BJ (cell line): ENCODE results near the gene PRPF19. TPM values are rescaled to one million over a fixed set of nuclear protein-coding genes. Genes with fewer than 3 reads are reported as not detected.

ENCODE experiments used
- CTCF ChIA-PET: fragments of 350-600 bp; formaldehyde crosslinking; extraction: SDS; loops from one replicate; lab custom pipeline; 2021; ENCODE audit warnings: antibody characterized with exemption, inconsistent platforms; lab: Yijun Ruan, JAX
- POLR2A ChIA-PET: fragments of 300-600 bp; sonication (Branson Sonifier 250); formaldehyde crosslinking; extraction: SDS; loops from one replicate; lab custom pipeline; 2021; ENCODE audit warnings: antibody characterized with exemption; lab: Charles Lee
- DNase-seq: peaks from one replicate; pipeline ENCODE4 v3.0.0-alpha.2; 2011; ENCODE audit warnings: low read depth
- H3K27me3 ChIP-seq: 2 replicates; pipeline ENCODE4 v1.6.0; 2011; ENCODE audit warnings: low read length; ENCODE audit not compliant: control insufficient read depth, insufficient read depth
- H3K36me3 ChIP-seq: 2 replicates; pipeline ENCODE4 v1.5.1; 2011; ENCODE audit warnings: low read length; ENCODE audit not compliant: control insufficient read depth, insufficient read depth
- H3K4me3 ChIP-seq: 2 replicates; pipeline ENCODE4 v1.5.1; 2011; ENCODE audit warnings: low read depth, mild to moderate bottlenecking, control low read depth, low read length
- polyA plus RNA-seq: library from polyadenylated mRNA; depleted of rRNA; stranded (reverse); fragments of >200 nt; gene quantifications from 2 replicates; pipeline ENCODE4 v1.2.3, GENCODE V29; 2011
- TF ChIP-seq, protein P1 (sequence below): IDR thresholded peaks from 2 replicates; pipeline ENCODE4 v1.5.1; 2011; ENCODE audit warnings: low read depth, mild to moderate bottlenecking, control low read depth, inconsistent platforms, low read length, moderate library complexity; ENCODE audit not compliant: insufficient read depth

The PRPF19 gene
- polyA plus RNA-seq, 1 experiment, result 48.6 TPM

GRCh38 chr11:60938500-60938899 is 32.1 kb upstream of the PRPF19 start:
- CTCF ChIA-PET, result no interaction called here
- TF ChIP-seq, protein P1, sequence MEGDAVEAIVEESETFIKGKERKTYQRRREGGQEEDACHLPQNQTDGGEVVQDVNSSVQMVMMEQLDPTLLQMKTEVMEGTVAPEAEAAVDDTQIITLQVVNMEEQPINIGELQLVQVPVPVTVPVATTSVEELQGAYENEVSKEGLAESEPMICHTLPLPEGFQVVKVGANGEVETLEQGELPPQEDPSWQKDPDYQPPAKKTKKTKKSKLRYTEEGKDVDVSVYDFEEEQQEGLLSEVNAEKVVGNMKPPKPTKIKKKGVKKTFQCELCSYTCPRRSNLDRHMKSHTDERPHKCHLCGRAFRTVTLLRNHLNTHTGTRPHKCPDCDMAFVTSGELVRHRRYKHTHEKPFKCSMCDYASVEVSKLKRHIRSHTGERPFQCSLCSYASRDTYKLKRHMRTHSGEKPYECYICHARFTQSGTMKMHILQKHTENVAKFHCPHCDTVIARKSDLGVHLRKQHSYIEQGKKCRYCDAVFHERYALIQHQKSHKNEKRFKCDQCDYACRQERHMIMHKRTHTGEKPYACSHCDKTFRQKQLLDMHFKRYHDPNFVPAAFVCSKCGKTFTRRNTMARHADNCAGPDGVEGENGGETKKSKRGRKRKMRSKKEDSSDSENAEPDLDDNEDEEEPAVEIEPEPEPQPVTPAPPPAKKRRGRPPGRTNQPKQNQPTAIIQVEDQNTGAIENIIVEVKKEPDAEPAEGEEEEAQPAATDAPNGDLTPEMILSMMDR, result no peak
- peaks cover 9% of the 10 kb centered on the region for H3K36me3 ChIP-seq
- H3K4me3 ChIP-seq, result no peak overlapping the region
- POLR2A ChIA-PET, result no interaction called here
- no peaks in the 10 kb centered on the region for H3K27me3 ChIP-seq
- no peak for DNase-seq

DNA sequence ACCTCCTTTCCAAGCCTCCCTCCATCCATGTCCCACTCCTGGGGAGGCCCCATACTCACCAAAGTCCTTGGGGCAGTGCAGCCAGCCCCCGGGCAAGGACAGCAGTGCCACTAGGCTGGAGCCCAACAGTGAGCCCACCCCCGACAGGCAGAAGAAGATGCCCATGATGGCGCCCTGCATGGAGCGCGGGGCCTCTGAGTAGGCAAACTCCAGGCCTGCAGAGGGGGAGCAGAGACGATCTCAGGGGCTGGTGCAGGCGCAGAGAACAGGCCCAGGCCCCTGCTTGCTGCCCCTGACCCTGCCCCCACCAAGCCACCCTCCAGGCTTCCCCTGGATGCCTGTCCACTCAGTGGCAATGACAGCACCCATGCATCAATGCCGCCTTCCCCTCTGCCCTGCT is 31.4 kb upstream of the PRPF19 start:
- Histone ChIP-seq H3K4me3 (no peak overlapping the region), H3K27me3 (no peaks in the 10 kb centered on the region), H3K36me3 (peaks cover 9% of the 10 kb centered on the region)
- TF ChIP-seq, protein P1, result no peak
- POLR2A ChIA-PET, result no interaction called here
- CTCF ChIA-PET, result interaction anchor here (0.9 kb wide), 1 partner anchor 12 kb away, joined by 3 read pairs; no protein-coding TSS in a partner anchor
- DNase-seq, result no peak

- TF ChIP-seq, protein P1, result no peak
- ChIA-PET CTCF (interaction anchor here (0.9 kb wide), 1 partner anchor 12 kb away, joined by 3 read pairs; no protein-coding TSS in a partner anchor), POLR2A (no interaction called here)
- no peak overlapping the region for H3K4me3 ChIP-seq
- no peaks in the 10 kb centered on the region for H3K27me3 ChIP-seq
- peaks cover 7% of the 10 kb centered on the region for H3K36me3 ChIP-seq
- no peak for DNase-seq
Measured at GRCh38 chr11:60937144-60937527, 30.8 kb upstream of the PRPF19 start.

- no peaks in the 10 kb centered on the region for H3K27me3 ChIP-seq
- no peak overlapping the region for H3K4me3 ChIP-seq
- peaks cover 10% of the 10 kb centered on the region for H3K36me3 ChIP-seq
- POLR2A ChIA-PET, result no interaction called here
- DNase-seq, result no peak
- TF ChIP-seq, protein P1, result no peak
- CTCF ChIA-PET, result interaction anchor here (0.8 kb wide), 1 partner anchor 75 kb away, joined by 3 read pairs; no protein-coding TSS in a partner anchor
Measured at GRCh38 chr11:60936467-60937143, 30.2 kb upstream of the PRPF19 start.

DNA sequence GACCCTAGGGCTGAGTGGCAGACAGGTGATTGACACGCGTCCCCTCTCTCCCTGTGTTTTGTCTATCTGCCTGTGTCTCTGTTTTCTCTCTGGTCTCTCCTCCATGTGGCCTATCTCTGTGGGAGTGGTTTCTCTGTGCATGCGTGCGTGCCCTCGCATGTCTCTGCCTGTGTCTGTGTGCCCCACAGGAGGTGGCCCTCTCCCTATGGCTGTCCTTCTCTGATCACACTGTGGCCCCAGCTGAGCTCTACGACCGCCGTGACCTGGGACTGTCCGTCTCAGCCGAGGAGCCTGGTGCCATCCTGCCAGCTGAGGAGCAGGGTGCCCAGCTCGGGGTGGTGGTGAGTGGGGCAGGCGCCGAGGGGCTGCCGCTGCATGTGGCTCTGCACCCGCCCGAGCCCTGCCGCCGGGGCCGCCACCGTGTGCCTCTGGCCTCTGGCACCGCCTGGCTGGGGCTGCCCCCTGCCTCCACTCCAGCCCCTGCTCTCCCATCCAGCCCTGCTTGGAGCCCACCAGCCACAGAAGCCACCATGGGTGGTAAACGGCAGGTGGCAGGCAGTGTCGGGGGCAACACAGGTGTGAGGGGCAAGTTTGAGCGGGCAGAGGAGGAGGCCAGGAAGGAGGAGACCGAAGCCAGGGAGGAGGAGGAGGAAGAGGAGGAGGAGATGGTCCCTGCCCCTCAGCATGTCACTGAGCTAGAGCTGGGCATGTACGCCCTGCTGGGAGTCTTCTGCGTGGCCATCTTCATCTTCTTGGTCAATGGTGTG is 29.5 kb upstream of the PRPF19 start:
- ChIA-PET POLR2A (no interaction called here), CTCF (interaction anchor here (0.8 kb wide), 1 partner anchor 76 kb away, joined by 3 read pairs; no protein-coding TSS in a partner anchor)
- Histone ChIP-seq H3K27me3 (no peaks in the 10 kb centered on the region), H3K36me3 (peaks cover 10% of the 10 kb centered on the region), H3K4me3 (no peak overlapping the region)
- DNase-seq, result no peak
- TF ChIP-seq, protein P1, result no peak
